Left cardiac atrium (tissue), 4 donors: ENCODE results near the gene ADGRE3. TPM values are rescaled to one million over a fixed set of nuclear protein-coding genes. Genes with fewer than 3 reads are reported as not detected.
"Not testable (repeated sequence)": the region's sequence is repeated elsewhere in the genome, so short reads cannot be mapped to it uniquely, and the experiment has no call there.

Experiments
- ATAC-seq, 2 donors: fragments of 200-7000 bp; cut with Tn5 transposase; one replicate each; pipeline ENCODE4 v1.9.1; 2020; ENCODE audit warnings: mild to moderate bottlenecking in 2 of 2, moderate library complexity in 2 of 2
- DNase-seq: peaks from one replicate; pipeline ENCODE4 v3.0.0-alpha.2; 2020
- intact Hi-C, 2 donors: fragments of 100-400 bp; cut with DNase I; formaldehyde crosslinking; loops; one replicate each; pipeline versions ENCODE4 v1.14.1 to v1.15.1; 2022 to 2023
- total RNA-seq, 2 donors: library from RNA; stranded (reverse); fragmentation: NEBNext Ultra II Directional; extraction: Animal tissue kit (Norgen Biotek cat#: 25700); gene quantifications; one replicate each; pipeline ENCODE4 v1.2.1, GENCODE V29; 2021
- donor health status: DM: no; HTN: yes; CAD: no.
- donor health status: DM: no; HTN: yes; CAD: no; lungs with severe emphysema.
- donor health status: DM: yes; HTN: yes; CAD: no.
- donor health status: Dilated cardiomyopathy.

Gene ADGRE3
- total RNA-seq, 2 donors from 2014 or later: 0.27 TPM; not detected in 1

DNA sequence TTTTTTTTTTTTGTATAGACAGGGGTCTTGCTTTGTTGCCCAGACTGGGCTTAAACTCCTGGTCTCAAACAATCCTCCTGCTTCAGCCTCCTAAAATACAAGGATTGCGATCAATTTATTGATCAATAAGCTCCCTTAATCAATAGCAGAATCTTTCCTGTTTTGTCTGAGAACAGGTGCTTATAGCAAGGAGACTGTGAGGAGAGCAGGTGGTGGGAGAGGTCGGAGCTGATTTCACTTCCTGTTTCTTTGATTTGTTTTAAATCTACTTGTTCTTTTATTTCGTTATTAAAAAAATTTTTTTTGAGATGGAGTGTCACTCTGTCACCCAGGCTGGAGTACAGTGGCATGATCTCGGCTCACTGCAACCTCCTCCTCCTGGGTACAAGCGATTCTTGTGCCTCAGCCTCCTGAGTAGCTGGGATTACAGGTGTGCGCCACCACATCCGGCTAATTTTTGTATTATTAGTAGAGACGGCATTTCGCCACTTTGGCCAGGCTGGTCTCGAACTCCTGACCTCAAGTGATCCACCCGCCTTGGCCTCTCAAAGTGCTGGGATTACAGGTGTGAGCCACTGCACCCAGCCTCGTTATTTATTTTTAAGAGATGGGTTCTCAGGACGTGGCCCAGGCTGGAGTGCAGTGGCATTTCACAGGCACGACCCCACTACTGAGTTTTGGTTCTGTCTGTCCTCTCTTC, 61.1 kb downstream of the ADGRE3 start:
- DNase-seq, intact Hi-C loops, ATAC-seq: not testable (repeated sequence)

- ATAC-seq (no peak), DNase-seq (no peak)
- intact Hi-C loops: no loop called here
Observed at GRCh38 chr19:14612657-14613056, 62.0 kb downstream of the ADGRE3 start.

DNA sequence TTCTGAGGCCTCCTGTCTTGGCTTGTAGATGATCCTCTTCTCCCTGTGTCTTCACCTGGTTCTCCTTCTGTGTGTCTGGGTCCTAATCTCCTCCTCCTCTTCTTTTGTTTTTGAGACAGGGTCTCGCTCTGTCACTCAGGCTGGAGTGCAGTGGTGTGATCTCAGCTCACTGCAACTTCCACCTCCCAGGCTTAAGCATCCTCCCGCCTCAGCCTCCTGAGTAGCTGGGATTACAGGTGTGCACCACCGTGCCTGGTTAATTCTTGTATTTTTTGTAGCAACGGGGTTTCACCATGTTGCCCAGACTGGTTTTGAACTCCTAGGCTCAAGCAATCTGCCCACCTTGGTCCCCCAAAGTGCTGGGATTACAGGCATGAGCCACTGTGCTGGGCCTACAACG, 62.4 kb downstream of the ADGRE3 start:
- intact Hi-C loops, DNase-seq, ATAC-seq: not testable (repeated sequence)

DNA sequence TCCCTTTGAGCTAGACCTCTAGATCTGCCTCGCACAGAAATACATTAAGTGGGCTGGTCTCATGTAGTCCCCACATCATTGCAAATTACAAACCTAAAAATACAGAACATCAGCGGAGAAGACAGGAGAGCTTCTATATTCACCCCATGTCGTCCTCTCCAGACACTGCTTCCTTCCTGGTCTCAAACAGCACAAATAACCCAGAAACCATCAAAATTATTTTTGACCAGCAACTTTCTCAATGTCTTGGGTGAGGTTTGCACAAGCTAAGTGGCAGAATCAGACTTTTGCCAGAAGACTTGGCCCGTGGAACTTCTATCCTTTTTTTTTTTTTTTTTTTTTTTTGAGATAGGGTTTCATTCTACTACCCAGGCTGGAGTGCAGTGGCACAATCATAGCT, 63.6 kb downstream of the ADGRE3 start:
- intact Hi-C loops: no loop called here
- DNase-seq (no peak), ATAC-seq (no peak)

GRCh38 chr19:14606627-14607026, 68.0 kb downstream of the ADGRE3 start:
- ATAC-seq (no peak), DNase-seq (no peak)
- intact Hi-C loops: no loop called here

DNA sequence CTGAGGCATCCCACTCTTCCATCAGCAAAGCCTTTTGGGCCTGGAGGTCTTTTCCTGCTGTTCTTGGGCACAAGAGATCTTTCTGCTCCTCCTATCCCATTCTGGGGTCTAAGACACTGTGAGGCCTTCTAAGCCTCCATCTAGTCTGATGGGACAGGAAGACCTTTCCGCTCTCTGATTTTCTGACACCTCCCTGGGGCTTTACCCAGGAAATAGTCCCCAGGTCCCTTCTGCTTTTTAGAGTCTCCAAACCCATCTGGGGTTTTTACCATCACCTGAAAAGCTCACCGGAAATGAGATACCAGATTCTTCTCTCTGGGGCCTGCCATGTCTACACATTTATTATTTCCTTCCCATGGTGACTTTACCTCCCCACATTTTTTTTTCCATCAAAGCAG, 70.7 kb downstream of the ADGRE3 start:
- intact Hi-C loops: no loop called here
- ATAC-seq (no peak), DNase-seq (no peak)

DNA sequence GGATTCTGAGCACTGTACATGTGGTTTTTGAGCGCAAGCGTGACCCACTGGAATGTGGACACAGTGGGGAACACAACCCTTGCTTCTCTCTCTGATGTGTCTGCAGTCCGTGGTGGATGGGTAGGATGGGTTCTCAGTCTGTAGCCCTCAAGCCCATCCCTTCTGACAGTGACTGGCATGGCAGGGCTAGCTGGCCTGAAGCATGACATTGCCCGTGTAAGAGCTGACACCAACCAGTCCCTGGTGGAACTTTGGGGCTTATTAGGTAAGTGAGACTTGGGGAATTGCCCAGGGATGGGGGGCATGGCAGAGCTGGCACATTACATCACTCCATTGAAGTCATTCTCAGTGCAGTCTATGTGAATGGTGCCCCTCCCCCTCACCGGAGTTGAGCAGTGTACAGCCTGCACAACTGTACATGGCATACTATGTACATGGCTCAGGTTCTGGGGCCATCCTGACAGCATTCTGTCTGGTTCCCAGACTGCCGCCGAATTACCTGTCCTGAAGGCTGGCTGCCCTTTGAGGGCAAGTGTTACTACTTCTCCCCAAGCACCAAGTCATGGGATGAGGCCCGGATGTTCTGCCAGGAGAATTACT, 75.0 kb downstream of the ADGRE3 start:
- ATAC-seq (no peak), DNase-seq (no peak)
- intact Hi-C loops: no loop called here

DNA sequence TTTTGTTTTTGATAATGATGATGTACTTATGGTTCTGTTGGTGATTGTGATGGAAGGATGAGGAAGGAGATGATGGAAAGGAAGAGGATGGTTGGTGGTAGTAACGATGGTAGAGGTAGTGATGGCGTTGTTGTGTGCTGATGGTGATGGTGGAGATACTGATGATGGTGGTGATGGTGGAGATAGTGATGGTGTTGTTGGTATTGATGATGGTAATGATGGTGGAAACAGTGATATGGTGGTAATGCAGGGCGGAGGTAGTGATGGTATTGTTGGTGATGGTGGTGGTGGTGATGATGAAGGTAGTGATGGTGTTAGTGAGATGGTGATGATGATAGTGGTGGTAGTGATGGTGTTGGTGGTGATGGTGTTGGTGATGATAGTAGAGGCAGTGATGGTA, 79.1 kb downstream of the ADGRE3 start:
- intact Hi-C loops: no loop called here
- DNase-seq (no peak), ATAC-seq (no peak)

GRCh38 chr19:14589433-14589832, 85.2 kb downstream of the ADGRE3 start:
- DNase-seq, intact Hi-C loops, ATAC-seq: not testable (repeated sequence)

GRCh38 chr19:14585187-14585586, 89.5 kb downstream of the ADGRE3 start:
- ATAC-seq, intact Hi-C loops, DNase-seq: not testable (repeated sequence)

DNA sequence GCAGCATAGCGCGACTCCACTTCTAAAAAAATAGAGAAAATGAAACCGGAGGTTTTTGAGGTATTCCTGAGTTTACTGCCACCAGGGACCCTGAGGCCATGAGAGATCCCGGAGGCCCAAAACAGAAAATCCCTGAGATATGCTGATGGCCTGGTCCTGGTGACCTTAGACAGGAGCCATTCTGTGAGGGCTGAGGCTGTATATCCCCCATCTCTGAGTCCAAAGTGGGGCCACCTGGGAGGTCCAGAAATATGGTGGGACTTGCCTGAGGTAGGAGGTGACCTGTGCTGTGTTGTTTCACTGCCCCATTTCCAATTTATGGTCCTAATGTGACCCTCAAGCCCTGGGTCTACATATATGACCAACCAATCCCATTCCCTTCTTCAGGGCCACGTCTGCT, 90.3 kb downstream of the ADGRE3 start:
- intact Hi-C loops, DNase-seq, ATAC-seq: not testable (repeated sequence)

DNA sequence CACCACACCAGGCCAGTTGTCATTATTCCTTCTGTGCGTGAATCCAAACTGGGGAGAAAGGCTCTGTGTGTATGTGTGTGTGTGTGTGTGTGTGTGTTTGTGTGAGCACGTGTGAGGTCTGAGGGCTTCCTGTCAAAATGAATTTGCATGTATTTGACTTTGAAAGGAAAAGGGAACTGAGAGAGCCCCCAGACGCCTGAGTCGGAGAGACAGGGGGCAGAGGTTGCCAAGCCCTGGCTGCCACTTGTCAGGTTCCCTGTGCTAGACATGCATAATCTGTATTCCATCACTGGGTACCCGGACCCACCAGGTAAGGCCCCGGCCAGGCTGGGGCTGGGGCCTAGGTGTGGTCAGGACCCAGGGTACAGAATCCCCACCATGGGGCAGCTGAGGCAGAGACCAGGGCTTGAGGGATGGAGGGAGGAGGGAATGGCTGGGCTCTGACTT, 91.7 kb downstream of the ADGRE3 start, which contains the start of gene CLEC17A:
Gene CLEC17A, plus strand, starts transcription at position 191 of the 447 bp plus-strand sequence. Its CDS starts 77 bp downstream, at position 268.
- DNase-seq: no peak
- no peak for ATAC-seq
- intact Hi-C loops: no loop called here

- DNase-seq (no peak), ATAC-seq (no peak)
- intact Hi-C loops: no loop called here
Observed at GRCh38 chr19:14580623-14581237, 93.9 kb downstream of the ADGRE3 start.

DNA sequence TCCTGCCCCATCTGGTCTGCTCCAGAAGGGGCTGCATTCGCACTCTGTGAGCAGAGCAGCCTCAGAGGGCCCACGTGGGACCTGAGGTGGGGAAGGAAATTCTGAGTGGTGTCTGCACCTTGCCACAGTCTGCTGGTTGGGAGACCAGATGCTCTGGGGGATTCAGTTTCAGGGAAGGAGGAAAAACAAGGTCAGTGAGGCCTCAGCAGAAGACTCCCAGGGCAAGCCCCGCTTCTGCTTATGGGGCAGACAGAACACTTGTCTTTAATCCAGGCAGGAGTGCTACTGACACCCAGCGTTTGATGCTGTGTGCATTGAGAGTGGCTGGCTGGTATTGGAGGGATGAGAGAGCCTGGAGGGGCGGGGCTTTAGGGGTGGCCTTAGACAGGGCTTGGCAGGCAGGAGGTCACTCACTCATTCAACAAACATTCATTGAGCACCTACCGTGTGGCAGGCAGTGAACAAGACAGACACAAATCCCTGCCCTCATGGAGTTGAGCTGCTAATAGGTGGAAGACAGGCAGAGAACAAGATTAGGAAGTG, 96.7 kb downstream of the ADGRE3 start:
- intact Hi-C loops: no loop called here
- ATAC-seq (no peak), DNase-seq (no peak)

DNA sequence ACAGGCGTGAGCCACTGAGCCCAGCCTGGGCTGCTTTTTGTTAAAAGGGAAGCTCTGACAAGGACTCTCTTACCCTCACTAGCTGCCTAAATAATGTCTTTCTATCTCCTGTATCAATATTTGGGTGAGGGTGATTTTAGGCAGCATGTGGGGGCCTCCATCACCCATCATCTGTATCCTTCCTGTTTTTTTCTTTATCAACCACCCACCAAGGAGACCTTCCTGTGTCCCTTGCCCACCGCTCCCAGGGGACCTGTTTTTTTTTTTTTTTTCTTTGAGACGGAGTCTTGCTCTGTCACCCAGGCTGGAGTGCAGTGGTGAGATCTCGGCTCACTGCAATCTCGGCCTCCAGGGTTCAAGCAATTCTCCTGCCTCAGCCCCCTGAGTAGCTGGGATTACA, 97.4 kb downstream of the ADGRE3 start:
- DNase-seq: no peak
- intact Hi-C loops: no loop called here
- no peak for ATAC-seq

- intact Hi-C loops: no loop called here
- DNase-seq (no peak), ATAC-seq (no peak)
Observed at GRCh38 chr19:14576363-14576762, 98.3 kb downstream of the ADGRE3 start.

DNA sequence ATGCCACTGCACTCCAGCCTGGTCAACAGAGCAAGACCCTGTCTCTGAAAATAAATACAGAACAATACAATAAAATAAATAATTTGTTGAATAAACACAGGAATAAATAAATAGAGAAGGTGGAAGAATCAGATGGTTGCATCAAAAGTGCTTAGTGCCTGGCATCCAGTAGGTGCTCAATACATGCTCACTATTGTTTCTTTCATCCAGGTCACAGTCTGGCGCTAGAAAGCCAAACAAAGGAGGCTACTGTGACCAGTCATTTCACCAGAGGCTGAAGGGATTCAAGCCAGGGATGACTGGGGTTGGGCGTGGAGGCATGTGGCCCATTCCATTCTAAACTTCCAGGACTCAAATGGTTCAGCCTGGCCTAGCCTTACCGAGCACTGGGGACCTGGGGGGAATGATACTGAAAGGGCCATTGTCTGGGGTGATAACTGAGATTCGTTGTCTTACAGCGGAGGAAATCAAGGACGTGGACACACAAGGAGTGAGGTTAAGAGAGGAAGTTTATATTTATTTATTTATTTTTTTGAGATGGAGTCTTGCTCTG, 99.1 kb downstream of the ADGRE3 start:
- intact Hi-C loops: no loop called here
- DNase-seq (no peak), ATAC-seq (no peak)

DNA sequence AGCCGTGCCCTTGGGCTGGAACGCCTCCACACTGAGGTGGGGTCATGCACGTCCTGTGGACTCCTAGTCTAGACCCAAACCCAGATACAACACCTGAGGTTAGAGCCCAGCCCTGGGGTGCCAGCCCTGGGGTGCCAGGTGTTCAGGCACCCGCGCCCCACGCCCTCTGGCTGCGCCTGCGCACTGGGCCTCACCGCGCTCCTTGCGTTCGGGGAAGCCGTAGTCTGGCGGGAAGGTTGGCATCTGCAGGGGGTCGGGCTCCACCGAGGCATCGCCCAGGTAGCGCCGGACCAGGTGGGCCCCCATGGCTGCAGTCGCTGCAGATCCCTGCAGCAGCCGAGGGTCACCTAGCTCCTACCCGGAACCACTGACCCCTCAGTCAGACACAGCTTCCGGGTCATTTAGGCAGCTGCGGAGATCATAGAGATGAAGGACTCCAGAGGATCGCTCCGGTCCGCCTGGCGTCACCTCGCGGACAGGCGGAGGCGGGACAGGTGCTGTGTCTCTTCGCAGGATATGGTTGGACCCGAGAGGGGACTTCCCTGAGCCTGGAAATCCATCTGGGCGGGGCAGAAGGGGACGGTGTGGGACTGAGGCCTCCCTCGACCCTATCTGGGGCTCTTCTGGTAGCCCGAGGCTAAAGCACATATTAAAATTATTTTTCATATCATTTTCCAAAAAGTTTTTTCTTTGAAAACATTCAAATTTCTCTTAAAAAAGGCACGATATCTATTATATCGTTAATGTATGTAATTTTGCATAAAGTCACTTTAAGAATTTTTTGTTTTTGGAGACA, 102.8 kb downstream of the ADGRE3 start, which contains the start of gene NDUFB7:
Gene NDUFB7, minus strand, starts transcription at position 372 of the 796 bp plus-strand sequence. Its CDS starts 66 bp downstream, at position 306.
- DNase-seq: peak; percentile 93
- intact Hi-C loops: loop anchor here in 1 of 2 donors (5.0 kb wide), 1 partner anchor 115 kb away; no protein-coding TSS in a partner anchor
- peak; percentile 97 to 98 for ATAC-seq
